Neural progenitor cell (in vitro differentiated cells): ENCODE results near the gene SLC25A26. TPM values are rescaled to one million over a fixed set of nuclear protein-coding genes. Genes with fewer than 3 reads are reported as not detected.

Experiments used
- DNase-seq: peaks from one replicate; pipeline ENCODE4 v3.0.0-alpha.2; 2016; ENCODE audit warnings: low spot score
- H2AFZ ChIP-seq: fragments of 200-600 bp; sonication (generic); replicated peaks from 2 replicates; pipeline ENCODE4 v1.6.1; 2016; ENCODE audit warnings: antibody characterized with exemption
- H3F3A ChIP-seq: fragments of 200-600 bp; sonication (generic); 2 replicates; pipeline ENCODE4 v1.6.1; 2016; ENCODE audit warnings: antibody characterized with exemption, low read depth
- H3K27ac ChIP-seq: fragments of 200-600 bp; sonication (generic); 2 replicates; pipeline ENCODE4 v1.5.1; 2016; ENCODE audit warnings: mild to moderate bottlenecking
- H3K27me3 ChIP-seq: fragments of 200-600 bp; sonication (generic); 2 replicates; pipeline ENCODE4 v1.6.1; 2016; ENCODE audit warnings: mild to moderate bottlenecking, moderate library complexity
- H3K36me3 ChIP-seq: fragments of 200-600 bp; sonication (generic); 2 replicates; pipeline ENCODE4 v1.5.1; 2016
- H3K4me1 ChIP-seq: fragments of 200-600 bp; sonication (generic); 2 replicates; pipeline ENCODE4 v1.6.1; 2016; ENCODE audit warnings: mixed run types
- H3K4me2 ChIP-seq: fragments of 200-600 bp; sonication (generic); 2 replicates; pipeline ENCODE4 v1.6.1; 2016
- H3K4me3 ChIP-seq: fragments of 200-600 bp; sonication (generic); 2 replicates; pipeline ENCODE4 v1.5.1; 2016
- H3K79me2 ChIP-seq: fragments of 200-600 bp; sonication (generic); 2 replicates; pipeline ENCODE4 v1.6.1; 2016; ENCODE audit warnings: low read depth
- H3K9ac ChIP-seq: fragments of 200-600 bp; sonication (generic); 2 replicates; pipeline ENCODE4 v1.6.1; 2016
- H3K9me3 ChIP-seq: fragments of 200-600 bp; sonication (generic); 2 replicates; pipeline ENCODE4 v1.5.1; 2016; ENCODE audit warnings: low read depth
- H4K20me1 ChIP-seq: fragments of 200-600 bp; sonication (generic); 2 replicates; pipeline ENCODE4 v1.6.1; 2016; ENCODE audit warnings: low read depth
- H3K27ac Mint-ChIP-seq: 3 replicates; pipeline ENCODE4 v1.8.0; 2021; ENCODE audit warnings: mixed read lengths
- H3K27me3 Mint-ChIP-seq: 2 replicates; pipeline ENCODE4 v1.8.0; 2022; ENCODE audit warnings: low read depth, mild to moderate bottlenecking, inconsistent platforms, moderate library complexity, mixed read lengths; ENCODE audit not compliant: insufficient read depth
- H3K36me3 Mint-ChIP-seq: 3 replicates; pipeline ENCODE4 v1.8.0; 2021; ENCODE audit warnings: mixed read lengths
- H3K4me1 Mint-ChIP-seq: 3 replicates; pipeline ENCODE4 v1.8.0; 2021; ENCODE audit warnings: mixed read lengths
- H3K4me3 Mint-ChIP-seq: 3 replicates; pipeline ENCODE4 v1.8.0; 2021; ENCODE audit warnings: mild to moderate bottlenecking, moderate library complexity, mixed read lengths
- H3K9me3 Mint-ChIP-seq: 3 replicates; pipeline ENCODE4 v1.8.0; 2020; ENCODE audit warnings: mixed read lengths
- EZH2 ChIP-seq: fragments of 200-600 bp; sonication (generic); IDR thresholded peaks from 2 replicates; pipeline ENCODE4 v1.6.1; 2017; ENCODE audit warnings: antibody characterized with exemption, mild to moderate bottlenecking, moderate library complexity
- EZH2phosphoT487 ChIP-seq: fragments of 200-600 bp; sonication (generic); IDR thresholded peaks from 2 replicates; pipeline ENCODE4 v1.6.1; 2017; ENCODE audit warnings: antibody characterized with exemption
- total RNA-seq: library from RNA; depleted of rRNA; stranded (reverse); fragments of >200 nt; gene quantifications from 2 replicates; pipeline ENCODE4 v1.2.3, GENCODE V29; 2015; ENCODE audit warnings: low replicate concordance
- TF ChIP-seq, protein P1 (sequence below): fragments of 200-600 bp; sonication (generic); IDR thresholded peaks from 2 replicates; pipeline ENCODE4 v1.5.1; 2017; ENCODE audit warnings: antibody characterized with exemption, mild to moderate bottlenecking

SLC25A26 gene
- total RNA-seq, 1 donor from 2014 or later: 17.0 TPM

DNA sequence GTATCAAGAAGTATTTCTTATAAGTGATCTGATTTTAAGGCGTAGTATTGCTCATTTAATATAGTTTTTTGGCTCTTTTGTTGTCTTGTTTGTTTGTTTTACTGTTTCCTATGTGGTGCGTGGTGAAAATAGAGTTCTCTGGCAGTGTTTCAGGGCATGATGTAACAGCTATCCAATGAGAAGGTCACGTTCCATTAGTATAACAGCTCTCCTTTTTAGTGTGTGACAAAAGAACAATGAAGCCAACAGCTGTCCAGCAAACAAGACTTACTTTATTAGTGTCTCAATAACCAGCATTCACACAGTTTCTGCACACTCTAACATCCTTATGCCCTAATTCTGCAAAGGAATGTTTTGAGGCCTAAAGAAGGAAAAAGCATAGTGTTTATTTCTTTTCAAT, 127.9 kb downstream of the SLC25A26 start:
- H3K4me3 Mint-ChIP-seq: no peak overlapping the region
- no peak for TF ChIP-seq EZH2
- TF ChIP-seq, protein P1, sequence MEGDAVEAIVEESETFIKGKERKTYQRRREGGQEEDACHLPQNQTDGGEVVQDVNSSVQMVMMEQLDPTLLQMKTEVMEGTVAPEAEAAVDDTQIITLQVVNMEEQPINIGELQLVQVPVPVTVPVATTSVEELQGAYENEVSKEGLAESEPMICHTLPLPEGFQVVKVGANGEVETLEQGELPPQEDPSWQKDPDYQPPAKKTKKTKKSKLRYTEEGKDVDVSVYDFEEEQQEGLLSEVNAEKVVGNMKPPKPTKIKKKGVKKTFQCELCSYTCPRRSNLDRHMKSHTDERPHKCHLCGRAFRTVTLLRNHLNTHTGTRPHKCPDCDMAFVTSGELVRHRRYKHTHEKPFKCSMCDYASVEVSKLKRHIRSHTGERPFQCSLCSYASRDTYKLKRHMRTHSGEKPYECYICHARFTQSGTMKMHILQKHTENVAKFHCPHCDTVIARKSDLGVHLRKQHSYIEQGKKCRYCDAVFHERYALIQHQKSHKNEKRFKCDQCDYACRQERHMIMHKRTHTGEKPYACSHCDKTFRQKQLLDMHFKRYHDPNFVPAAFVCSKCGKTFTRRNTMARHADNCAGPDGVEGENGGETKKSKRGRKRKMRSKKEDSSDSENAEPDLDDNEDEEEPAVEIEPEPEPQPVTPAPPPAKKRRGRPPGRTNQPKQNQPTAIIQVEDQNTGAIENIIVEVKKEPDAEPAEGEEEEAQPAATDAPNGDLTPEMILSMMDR: no peak
- TF ChIP-seq EZH2phosphoT487: no peak
- Histone ChIP-seq H3K27ac (no peak overlapping the region), H4K20me1 (no peaks in the 10 kb centered on the region), H3K4me2 (no peak overlapping the region), H3K36me3 (no peaks in the 10 kb centered on the region), H3K79me2 (no peaks in the 10 kb centered on the region), H3K4me3 (no peak overlapping the region), H2AFZ (no peak overlapping the region), H3F3A (no peaks in the 10 kb centered on the region), H3K9me3 (no peaks in the 10 kb centered on the region), H3K4me1 (no peaks in the 10 kb centered on the region), H3K9ac (no peak overlapping the region), H3K27me3 (no peaks in the 10 kb centered on the region)
- no peaks in the 10 kb centered on the region for H3K27me3 Mint-ChIP-seq
- H3K9me3 Mint-ChIP-seq: peaks cover 3% of the 10 kb centered on the region
- H3K4me1 Mint-ChIP-seq: peaks cover 5% of the 10 kb centered on the region
- DNase-seq: no peak
- H3K36me3 Mint-ChIP-seq: peaks cover 8% of the 10 kb centered on the region
- H3K27ac Mint-ChIP-seq: no peak overlapping the region

DNA sequence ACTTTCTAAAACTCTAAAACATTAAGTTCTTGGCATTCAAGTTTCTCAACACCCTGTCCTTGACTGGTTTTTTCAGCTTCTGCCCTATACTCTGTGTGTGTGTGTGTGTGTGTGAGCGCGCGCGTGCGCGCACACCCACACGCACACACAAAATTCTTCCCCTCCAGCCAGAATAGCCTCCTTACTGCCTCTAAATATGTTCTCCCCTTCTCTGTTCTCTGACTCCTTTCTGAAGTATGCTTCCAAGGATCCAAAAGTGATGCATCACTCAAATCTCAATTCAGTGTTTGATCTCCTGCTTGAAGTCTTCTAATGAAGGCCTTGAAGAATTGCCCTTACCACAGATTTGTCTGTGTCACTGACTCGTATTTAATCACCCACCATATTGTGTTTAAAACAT, 129.8 kb downstream of the SLC25A26 start:
- TF ChIP-seq, protein P1: no peak
- TF ChIP-seq EZH2phosphoT487: no peak
- TF ChIP-seq EZH2: no peak
- H3K9ac ChIP-seq: no peak overlapping the region
- H3K27ac Mint-ChIP-seq: no peak overlapping the region
- H3K4me1 ChIP-seq: no peaks in the 10 kb centered on the region
- no peak overlapping the region for H3K4me3 ChIP-seq
- H3K27ac ChIP-seq: no peak overlapping the region
- H3K4me2 ChIP-seq: no peak overlapping the region
- no peaks in the 10 kb centered on the region for H3K27me3 Mint-ChIP-seq
- H3K79me2 ChIP-seq: no peaks in the 10 kb centered on the region
- peaks cover 9% of the 10 kb centered on the region for H3K4me1 Mint-ChIP-seq
- no peaks in the 10 kb centered on the region for H4K20me1 ChIP-seq
- no peaks in the 10 kb centered on the region for H3K27me3 ChIP-seq
- no peaks in the 10 kb centered on the region for H3K9me3 ChIP-seq
- H3K9me3 Mint-ChIP-seq: peaks cover 3% of the 10 kb centered on the region
- no peak overlapping the region for H2AFZ ChIP-seq
- H3K36me3 Mint-ChIP-seq: peaks cover 8% of the 10 kb centered on the region
- no peaks in the 10 kb centered on the region for H3K36me3 ChIP-seq
- no peaks in the 10 kb centered on the region for H3F3A ChIP-seq
- H3K4me3 Mint-ChIP-seq: no peak overlapping the region
- no peak for DNase-seq

DNA sequence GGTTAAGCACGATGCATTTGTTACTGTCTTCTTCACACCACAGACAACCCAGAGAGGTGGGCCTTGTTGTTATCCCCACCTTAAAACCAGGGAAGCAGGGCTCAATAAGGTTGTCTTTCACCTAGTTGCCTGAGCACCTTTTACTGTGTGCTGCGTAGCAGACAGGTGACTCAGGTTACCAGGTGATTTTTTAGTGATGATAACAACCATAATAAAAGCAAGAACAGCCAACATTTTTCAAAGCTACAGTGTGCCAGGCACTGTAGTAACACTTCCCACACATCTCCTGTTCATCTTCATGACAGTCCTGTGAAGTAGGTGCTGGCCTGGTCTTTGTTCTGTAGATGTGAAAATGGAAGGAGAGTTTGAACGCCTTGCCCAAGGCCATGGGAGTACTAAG, 132.2 kb downstream of the SLC25A26 start:
- Histone ChIP-seq H3K9me3 (no peaks in the 10 kb centered on the region), H3K79me2 (no peaks in the 10 kb centered on the region), H3F3A (no peaks in the 10 kb centered on the region), H3K4me2 (no peak overlapping the region), H3K36me3 (no peaks in the 10 kb centered on the region), H3K27me3 (no peaks in the 10 kb centered on the region), H3K4me3 (no peak overlapping the region), H4K20me1 (no peaks in the 10 kb centered on the region), H3K27ac (no peak overlapping the region), H3K9ac (no peak overlapping the region), H2AFZ (no peak overlapping the region), H3K4me1 (no peaks in the 10 kb centered on the region)
- no peak for DNase-seq
- no peak overlapping the region for H3K4me3 Mint-ChIP-seq
- H3K4me1 Mint-ChIP-seq: peaks cover 9% of the 10 kb centered on the region
- H3K27me3 Mint-ChIP-seq: no peaks in the 10 kb centered on the region
- no peak for TF ChIP-seq EZH2
- TF ChIP-seq, protein P1: no peak
- TF ChIP-seq EZH2phosphoT487: no peak
- peaks cover under 1% of the 10 kb centered on the region for H3K36me3 Mint-ChIP-seq
- H3K27ac Mint-ChIP-seq: no peak overlapping the region
- no peaks in the 10 kb centered on the region for H3K9me3 Mint-ChIP-seq
